Hippocampal formation (tissue), 2 donors: ENCODE measurements around the gene INO80E.

Source experiments
- DNase-seq, 2 donors: peaks; one replicate each; lab custom pipeline; 2025; lab: John Stamatoyannopoulos, UW

The INO80E gene

GRCh38 chr16:29975811-29976511, 20.1 kb upstream of the INO80E start:
- no peak for DNase-seq

DNA sequence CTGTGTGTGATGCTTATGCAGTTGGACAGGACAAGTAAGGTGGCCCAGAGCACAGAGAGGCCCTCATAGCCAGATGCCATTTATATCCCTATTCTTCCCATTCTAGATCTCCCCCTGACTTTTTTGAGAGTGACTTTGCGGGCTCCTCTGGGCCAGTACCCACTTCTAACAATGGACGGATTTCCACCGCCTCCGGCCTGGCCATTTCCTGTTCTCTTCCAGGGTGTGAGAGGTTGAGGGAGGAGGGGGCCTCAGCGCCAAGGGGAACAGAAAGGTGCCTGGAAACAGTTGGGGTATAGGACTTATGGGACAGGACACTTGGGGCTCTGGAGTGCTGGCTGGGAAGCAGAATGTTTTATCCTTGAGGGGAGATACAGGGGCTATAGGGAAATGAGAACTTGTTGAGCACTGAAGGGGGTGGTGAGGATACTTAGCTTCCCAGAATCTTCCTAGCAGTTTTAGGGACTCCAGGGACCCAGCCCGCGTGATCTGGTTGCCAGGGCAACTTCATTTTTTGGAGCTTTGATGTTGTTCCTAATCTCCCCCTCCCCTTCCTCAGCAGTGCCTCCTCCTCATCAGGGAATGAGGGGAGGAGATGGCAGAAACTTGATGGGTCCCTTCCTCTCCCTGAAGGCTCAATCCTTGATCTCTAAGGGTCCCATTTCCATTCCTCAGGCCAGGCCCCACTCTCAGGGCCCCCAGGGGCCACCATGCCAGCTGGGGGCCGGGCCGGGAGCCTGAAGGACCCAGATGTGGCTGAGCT, 18.8 kb upstream of the INO80E start:
- DNase-seq, result no peak

GRCh38 chr16:29978081-29978480, 18.0 kb upstream of the INO80E start:
- no peak for DNase-seq

GRCh38 chr16:29978564-29979270, 17.3 kb upstream of the INO80E start:
- no peak for DNase-seq

GRCh38 chr16:29982560-29983419, 13.3 kb upstream of the INO80E start:
- DNase-seq, result no peak

DNA sequence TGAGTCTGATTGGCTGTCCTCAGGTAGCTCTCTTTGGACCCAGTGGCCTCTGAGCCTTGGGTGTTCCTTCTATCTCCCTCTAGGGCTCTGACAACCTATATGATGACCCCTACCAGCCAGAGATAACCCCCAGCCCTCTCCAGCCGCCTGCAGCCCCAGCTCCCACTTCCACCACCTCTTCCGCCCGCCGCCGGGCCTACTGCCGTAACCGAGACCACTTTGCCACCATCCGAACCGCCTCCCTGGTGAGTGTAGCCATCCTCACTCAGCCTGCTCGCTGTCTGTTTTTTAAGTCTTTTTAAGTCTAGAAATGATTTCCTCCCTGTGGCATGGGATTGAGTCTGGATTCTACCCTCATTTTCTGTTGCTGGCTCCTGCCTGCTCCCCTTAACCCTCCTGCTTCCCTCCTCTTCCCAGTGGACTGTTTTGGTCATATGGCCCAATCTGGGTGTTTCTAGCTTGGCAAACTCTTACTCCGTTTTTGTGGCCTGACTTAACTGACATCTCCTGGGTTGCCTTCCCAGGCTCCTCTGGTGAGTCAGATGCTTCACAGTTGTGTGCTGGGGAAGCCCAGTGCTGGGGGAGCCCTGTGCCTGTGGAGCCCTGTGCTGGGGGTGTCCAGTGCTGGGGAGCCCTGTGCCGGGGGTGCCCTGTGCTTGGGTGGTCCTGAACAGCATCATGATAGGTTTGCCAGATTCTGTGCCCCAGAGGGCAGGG, 12.5 kb upstream of the INO80E start:
- DNase-seq, result no peak

- DNase-seq, result no peak
These were observed 11.8 kb upstream of the INO80E start for GRCh38 chr16:29984137-29984763.

GRCh38 chr16:29984764-29985147, 11.3 kb upstream of the INO80E start:
- DNase-seq, result no peak

DNA sequence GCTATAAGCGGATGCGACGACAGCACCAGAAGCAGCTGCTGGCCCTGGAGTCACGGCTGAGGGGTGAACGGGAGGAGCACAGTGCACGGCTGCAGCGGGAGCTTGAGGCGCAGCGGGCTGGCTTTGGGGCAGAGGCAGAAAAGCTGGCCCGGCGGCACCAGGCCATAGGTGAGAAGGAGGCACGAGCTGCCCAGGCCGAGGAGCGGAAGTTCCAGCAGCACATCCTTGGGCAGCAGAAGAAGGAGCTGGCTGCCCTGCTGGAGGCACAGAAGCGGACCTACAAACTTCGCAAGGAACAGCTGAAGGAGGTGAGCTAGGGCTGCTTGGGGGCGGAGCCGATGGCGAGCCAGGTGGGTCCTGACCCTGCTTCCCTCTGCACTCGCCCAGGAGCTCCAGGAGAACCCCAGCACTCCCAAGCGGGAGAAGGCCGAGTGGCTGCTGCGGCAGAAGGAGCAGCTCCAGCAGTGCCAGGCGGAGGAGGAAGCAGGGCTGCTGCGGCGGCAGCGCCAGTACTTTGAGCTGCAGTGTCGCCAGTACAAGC, 10.7 kb upstream of the INO80E start:
- DNase-seq, result no peak

GRCh38 chr16:29986231-29986630, 9.8 kb upstream of the INO80E start:
- DNase-seq, result no peak

GRCh38 chr16:29986931-29987330, 9.1 kb upstream of the INO80E start:
- DNase-seq, result no peak

GRCh38 chr16:29987371-29988085, 8.5 kb upstream of the INO80E start:
- DNase-seq, result no peak

DNA sequence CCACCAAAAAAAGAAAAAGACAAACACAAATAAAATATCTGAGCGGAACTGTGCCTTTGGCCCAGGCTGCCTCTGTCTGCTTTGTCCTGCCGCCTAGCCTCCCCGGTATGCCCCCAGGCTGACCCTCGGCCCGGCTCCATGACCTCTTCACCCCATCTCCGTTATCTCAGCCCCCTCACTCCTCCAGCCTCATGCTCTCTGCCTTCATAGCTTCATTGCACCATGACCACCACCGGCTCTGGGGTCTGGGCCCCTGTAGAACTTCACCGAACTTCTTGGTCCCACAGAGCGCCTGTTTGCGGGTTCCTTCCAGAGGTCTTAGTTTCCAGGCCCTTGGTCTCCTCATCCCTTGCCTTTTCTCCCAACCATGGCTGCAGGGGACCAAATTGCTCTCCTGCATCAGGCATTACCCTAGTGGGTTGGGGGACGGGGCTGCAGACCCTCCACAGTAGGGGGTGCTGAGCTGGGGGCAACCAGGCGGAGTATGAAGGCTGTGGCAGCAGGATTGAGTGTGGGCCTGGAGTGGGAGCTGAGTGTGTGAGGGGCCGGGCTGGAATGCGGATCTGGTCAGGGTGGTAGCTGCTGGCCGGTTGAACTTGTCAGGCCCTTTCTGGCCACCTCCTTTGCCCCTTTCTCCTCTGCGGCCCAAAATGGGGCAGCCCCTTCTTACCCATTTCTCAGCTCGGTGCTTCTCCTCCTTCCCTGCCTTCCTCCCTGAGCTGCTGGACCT, 7.5 kb upstream of the INO80E start:
- no peak for DNase-seq

DNA sequence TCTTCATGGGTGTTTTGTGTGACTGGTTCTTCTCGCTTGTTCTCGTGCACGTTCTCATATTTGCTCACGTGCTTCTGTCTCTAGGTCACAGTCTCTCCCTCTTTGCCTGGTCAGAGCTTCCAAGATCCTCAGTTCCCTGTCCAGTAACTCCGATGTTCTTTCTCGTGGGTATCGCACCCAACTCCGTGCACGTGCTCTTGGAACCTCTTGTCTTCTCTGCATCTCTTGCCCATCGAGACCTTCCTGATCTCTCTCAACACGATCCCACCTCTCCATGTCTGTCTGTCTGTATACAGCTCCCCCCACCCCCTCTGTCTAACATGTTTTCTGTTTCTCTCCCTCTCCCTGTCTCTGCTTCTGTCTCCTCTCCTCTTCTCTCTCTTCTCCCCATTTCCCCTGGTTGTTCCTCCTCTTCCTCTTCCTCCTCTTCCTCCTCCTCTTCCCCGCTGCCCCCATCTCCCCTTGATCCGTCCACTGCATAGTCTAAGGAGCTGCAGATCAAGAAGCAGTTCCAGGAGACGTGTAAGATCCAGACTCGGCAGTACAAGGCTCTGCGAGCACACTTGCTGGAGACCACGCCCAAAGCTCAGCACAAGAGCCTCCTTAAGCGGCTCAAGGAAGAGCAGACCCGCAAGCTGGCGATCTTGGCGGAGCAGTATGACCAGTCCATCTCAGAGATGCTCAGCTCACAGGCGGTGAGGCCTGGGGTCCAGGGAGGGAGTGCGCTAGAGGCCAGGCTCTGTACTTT, 6.8 kb upstream of the INO80E start:
- DNase-seq, result no peak

- no peak for DNase-seq
These were observed 6.0 kb upstream of the INO80E start for GRCh38 chr16:29990034-29990433.

- DNase-seq, result no peak
These were observed 5.0 kb upstream of the INO80E start for GRCh38 chr16:29990883-29991570.

GRCh38 chr16:29991571-29991904, 4.5 kb upstream of the INO80E start:
- DNase-seq, result no peak

DNA sequence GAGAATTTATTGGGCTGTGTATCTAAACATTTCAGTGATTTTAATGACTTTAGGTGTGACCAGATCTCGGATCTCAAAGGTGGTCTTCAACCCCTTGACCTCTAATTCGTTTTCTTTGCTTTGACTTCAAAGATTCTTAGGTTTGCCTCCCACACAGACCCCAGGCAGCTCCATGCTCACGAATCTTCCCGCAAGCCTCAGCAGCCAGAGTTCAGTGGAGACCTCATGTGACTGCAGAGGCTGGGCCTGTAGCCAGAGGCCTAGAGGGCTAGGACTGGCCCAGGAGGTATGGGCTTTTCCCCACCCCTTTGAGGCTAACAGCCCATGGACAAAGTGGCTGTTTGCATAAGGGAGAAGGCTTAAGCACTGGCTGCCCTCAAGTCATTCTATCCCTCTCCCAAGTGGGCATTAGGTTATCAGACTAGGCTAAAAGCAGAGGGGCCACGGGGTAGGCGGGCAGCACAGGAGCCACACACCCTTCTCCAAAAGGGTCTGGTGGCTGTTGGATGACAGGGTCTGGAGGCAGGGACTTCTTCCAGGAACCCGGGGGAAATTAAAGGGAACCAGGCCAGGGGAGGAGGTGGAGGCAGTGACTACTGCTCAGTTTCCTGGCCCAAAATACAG, 3.6 kb upstream of the INO80E start:
- DNase-seq, result no peak
